Peyer's patch (tissue), 4 donors: ENCODE measurements around the gene RBL1.

Source experiments
- POLR2A ChIP-seq, 2 donors: fragments of 450-650 bp; IDR thresholded peaks; one replicate each; pipeline ENCODE4 v1.5.1; 2017; ENCODE audit warnings: antibody characterized with exemption in 2 of 2, mild to moderate bottlenecking in 2 of 2, moderate library complexity in 2 of 2
- TF ChIP-seq, protein P1 (sequence below), 6 experiments: fragments of 450-650 bp in 4 of 6; fragments of 200-600 bp in 2 of 6; sonication (generic) in 1 of 6; IDR thresholded peaks; one replicate each; pipeline ENCODE4 v1.5.1; 2017 to 2019; ENCODE audit warnings: antibody characterized with exemption in 6 of 6, mild to moderate bottlenecking in 3 of 6, moderate library complexity in 1 of 6

DNA sequence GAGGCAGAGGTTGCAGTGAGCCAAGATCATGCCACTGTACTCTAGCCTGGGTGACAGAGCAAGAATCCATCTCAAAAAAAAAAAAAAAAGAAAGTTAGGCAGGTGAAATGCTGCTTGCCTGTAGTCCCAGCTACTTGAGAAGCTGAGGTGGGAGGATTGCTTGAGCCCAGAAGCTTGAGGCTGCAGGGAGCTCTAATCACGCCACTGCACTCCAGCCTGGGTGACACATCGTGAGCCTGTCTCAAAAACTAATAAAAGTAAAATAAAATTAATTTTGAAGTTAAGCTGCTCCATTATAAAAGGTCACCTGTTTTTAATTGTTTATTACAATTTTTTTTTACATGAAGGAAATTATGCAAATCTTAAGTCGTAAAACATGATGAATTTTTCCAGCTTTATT is 121.1 kb downstream of the RBL1 start:
- TF ChIP-seq, protein P1, sequence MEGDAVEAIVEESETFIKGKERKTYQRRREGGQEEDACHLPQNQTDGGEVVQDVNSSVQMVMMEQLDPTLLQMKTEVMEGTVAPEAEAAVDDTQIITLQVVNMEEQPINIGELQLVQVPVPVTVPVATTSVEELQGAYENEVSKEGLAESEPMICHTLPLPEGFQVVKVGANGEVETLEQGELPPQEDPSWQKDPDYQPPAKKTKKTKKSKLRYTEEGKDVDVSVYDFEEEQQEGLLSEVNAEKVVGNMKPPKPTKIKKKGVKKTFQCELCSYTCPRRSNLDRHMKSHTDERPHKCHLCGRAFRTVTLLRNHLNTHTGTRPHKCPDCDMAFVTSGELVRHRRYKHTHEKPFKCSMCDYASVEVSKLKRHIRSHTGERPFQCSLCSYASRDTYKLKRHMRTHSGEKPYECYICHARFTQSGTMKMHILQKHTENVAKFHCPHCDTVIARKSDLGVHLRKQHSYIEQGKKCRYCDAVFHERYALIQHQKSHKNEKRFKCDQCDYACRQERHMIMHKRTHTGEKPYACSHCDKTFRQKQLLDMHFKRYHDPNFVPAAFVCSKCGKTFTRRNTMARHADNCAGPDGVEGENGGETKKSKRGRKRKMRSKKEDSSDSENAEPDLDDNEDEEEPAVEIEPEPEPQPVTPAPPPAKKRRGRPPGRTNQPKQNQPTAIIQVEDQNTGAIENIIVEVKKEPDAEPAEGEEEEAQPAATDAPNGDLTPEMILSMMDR (IDR thresholded peaks at IDR 0.05), result no peak
- TF ChIP-seq POLR2A (IDR thresholded peaks at IDR 0.05), result no peak
